UCSD-AML1 (cell line): ENCODE data around the gene OR2T3.
"Not testable (repeated sequence)": the region's sequence is repeated elsewhere in the genome, so short reads cannot be mapped to it uniquely, and the experiment has no call there.

Experiments
- DNase-seq: peaks from one replicate; lab custom pipeline; 2025; ENCODE audit not compliant: unreplicated experiment; lab: John Stamatoyannopoulos, UW

OR2T3 gene

DNA sequence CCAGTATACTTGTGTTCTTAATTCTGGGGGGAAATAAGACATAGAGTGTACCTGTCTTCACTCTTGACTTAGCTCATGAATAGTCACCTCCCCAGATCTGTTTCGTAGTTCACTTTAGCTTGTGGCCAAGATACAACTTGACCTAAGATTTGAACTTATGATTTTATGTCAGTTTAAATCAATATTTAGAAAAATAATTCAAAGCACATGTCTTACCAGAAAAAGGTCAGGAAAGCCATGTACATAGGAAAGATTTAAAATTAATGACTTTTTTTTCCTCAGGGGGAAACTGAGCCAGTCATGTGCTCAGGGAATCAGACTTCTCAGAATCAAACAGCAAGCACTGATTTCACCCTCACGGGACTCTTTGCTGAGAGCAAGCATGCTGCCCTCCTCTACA, at the start of gene OR2T3:
Gene OR2T3, plus strand, starts transcription at position 301 of the 400 bp plus-strand sequence. Its CDS starts 0 bp downstream, at position 301.
- DNase-seq = not testable (repeated sequence)

GRCh38 chr1:248427526-248428191, 45.5 kb upstream of the OR2T3 start:
- DNase-seq = not testable (repeated sequence)

GRCh38 chr1:248428192-248428533, 45.0 kb upstream of the OR2T3 start:
- DNase-seq = not testable (repeated sequence)

GRCh38 chr1:248431683-248432082, 41.5 kb upstream of the OR2T3 start:
- DNase-seq = not testable (repeated sequence)

DNA sequence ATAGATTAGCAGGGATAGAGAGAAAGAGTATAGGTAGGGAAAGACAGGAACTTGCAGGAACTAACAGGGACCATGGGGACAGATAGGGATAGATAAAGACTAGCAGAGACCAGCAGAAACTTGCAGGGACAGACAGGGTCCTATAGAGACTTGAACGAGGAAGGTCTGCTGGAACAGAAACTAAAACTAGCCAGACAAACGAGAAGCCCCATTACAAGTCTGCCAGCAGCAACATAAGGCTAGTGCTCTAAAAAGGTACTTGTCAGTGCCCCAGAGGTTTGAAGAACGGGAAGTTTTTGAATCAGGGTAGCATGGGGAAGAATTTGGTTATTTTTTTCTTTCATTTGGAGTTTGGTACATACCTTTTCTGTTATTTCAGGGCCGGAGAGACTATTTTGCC, 41.0 kb upstream of the OR2T3 start:
- DNase-seq = not testable (repeated sequence)

DNA sequence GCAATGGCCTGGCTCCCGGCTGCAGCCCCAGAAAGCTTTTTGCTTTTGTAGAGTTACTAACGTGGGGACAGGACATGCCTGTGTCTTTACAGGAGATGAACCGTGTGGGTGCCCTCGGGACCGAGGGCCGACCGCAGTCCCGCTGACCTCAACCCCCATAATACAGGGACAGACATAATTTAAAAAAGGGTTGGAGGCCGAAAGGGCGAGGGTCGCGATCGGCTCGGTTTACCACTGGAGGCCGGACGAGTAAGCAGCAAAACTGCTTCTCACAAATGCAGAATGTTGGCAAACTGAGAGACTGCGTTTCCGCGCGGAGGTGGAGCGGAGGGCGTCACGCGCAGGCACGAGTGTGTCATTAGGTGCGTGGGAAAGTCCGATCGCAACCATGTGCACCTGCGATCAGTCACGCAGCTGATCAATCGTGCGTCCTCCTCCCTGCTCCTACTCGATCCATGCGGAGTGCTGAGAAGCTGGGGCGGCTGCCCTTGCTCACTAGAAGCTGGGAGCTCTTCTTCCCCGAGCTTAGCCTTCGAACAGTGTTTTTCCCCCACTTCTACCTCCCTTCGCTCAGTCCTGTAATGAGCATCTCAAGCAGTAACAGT, 39.2 kb upstream of the OR2T3 start:
- not testable (repeated sequence) for DNase-seq

DNA sequence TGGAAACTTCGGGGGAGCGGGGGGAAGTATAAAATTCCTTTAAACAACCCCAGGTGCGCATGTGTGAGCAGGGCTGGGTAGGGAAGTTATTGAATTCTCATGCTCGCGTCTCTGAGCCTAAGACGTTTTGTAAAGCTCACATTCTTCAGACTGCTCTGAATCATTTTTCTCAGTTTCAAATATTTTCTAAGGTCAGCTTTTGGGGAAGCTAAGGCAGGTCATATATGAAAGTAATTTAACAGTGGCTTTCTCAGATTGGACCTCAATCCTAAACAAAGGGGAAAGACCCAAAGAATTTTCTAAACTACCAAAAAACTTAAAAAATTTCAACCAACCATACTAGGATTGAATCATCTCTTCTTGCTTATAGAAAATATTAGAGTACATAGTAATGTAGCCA, 38.2 kb upstream of the OR2T3 start:
- not testable (repeated sequence) for DNase-seq

DNA sequence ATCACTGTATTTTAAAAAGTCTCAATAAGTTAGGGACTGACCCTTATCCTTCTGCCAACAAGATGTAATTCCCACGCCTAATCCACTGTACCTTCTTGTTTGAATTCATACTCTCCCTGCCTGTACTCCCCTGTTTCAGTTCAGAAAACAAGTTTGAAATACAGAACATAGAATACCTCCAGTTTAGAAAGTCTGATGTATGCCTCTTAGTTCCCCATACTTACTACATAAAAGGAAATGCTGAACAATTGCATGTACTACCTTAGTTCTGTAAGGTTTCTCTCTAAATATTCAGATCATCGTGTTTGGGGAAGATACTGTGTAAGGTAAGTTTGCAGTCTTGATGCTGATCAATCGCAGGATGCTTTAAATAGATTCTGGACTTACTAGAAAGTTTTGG, 36.8 kb upstream of the OR2T3 start:
- DNase-seq = not testable (repeated sequence)

DNA sequence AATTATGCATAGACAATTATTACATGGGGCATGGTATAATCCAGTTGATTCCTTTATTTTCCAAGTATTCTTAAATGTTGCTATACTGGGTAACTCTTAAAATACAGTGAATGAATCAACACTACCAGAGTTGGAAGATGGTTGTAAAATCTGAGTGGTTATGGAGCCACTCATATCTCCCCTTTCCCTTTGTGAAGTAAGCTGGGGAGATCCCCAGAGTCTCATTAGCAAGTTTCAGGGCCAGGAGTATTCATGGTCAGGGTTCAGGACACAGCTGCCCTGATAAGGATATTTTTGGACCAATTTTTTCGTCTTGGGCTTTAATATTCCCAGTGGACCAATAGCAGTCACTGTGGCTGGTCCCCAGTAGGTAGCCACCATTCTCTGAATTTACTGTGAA, 34.5 kb upstream of the OR2T3 start:
- DNase-seq = not testable (repeated sequence)

DNA sequence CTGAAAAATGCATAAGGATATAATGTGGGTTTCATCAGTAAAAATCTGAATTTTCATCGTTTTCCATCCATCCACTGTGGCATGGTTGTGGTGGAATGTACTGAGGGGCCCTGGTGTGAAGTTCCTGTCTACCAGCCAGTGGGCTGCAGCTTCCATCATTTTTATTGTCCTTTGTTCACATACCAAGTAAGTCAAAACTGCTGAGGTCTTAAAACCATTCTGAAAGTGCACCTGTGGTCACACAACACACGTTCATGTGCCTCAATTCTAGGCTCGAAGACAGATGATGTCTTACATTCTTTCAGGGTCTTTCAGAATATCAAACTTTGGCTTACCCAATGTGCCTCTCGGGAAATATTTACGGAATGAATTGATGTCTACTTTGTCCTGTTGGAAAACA, 33.9 kb upstream of the OR2T3 start:
- not testable (repeated sequence) for DNase-seq

DNA sequence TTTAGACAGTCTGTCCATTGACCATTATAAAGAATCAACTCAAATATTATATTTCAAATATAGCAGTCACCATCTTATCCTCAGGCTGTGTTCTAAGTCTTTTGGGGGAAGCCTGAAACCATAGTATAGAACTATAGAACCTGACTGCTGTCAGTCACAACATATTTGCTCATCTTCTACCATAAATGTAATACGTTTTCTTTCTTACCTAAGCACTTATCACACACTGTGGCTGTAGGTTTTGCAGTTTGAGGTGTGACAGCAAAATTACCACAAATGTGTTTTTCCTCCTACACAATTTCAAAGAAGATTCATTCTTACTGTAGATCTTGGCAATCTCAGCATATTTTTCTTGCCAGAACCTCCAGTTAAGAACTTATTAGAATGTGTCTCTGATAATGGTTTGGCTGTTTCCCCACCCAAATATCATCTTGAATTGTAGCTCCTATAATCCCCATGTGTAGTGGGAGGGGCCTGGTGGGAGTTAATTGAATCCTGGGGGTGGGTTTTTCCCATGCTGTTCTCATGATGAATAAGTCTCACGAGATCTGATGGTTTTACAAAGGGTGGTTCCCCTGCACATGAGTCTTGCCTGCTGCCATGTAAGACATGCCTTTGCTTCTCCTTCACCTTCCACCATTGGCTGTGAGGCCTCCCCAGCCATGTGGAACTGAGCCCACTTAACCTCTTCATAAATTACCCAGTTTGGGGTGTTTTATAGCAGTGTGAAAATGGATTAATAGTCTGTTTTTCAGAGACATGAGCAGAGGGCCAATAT, 30.5 kb upstream of the OR2T3 start:
- not testable (repeated sequence) for DNase-seq

- not testable (repeated sequence) for DNase-seq
These were observed 28.5 kb upstream of the OR2T3 start for GRCh38 chr1:248444603-248445002.

GRCh38 chr1:248445399-248445798, 27.8 kb upstream of the OR2T3 start, which contains the start of gene OR2T2:
Gene OR2T2, plus strand, starts transcription at chr1:248445637. Its CDS starts 7,161 bp downstream, at chr1:248452798.
- DNase-seq = not testable (repeated sequence)

DNA sequence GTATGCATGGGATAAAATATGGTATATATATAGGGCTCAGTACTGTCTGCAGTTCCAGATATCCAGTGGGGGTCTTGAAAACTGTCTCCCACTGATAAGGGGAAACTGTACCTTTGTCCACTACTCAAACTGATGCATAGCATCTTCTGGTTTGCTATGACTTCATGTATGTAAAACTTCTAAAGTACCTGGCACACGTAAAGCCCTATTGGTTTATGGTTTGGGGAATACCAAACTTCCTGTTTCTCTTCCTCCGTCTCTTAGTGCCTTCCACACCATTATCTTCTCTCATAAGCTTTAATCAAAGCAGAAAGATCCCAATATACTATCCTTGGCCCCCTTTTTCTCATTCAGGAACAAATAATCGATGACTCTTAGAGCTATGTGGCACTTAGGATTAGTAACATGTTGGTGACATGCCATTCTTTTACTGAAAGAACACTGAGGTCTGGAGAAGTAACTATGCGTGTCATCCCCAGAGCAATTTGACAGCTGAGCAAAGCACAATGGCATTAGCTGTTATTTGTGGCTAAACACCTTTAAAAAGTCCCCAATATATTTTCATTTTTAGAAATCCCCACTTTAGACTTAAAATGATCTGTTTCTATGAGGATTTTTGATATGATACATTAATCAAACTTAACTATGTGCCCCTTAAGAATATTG, 24.6 kb upstream of the OR2T3 start:
- not testable (repeated sequence) for DNase-seq

DNA sequence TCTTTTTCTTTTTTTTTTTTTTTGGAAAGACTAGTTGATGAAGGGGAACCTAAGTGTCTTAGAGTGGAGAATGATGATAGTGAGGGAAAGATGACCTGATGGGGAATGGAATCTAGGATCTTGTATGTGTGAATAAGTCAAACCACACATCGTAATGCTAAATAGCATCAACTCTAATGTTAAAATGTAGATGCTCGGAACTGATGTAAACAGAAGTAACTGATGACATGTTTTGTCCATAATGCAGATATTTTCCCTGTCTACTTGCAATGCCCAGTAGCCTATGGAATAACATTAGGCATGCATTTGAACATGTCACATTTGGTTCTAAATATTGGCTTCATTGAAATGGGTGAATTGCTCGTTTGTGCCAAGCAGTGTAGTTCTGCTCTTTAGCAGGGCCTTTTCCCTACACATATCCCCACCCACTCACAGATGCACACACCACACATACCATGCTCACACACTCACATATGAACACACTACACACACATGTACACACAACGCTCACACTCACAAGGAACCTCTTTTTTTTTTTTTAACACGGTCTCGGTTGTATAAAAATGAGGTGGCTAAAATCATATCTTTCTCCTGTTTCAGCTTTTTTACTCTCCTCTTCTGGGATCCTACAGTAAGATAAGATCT, 23.2 kb upstream of the OR2T3 start:
- DNase-seq = not testable (repeated sequence)

GRCh38 chr1:248450466-248451145, 22.5 kb upstream of the OR2T3 start:
- not testable (repeated sequence) for DNase-seq

DNA sequence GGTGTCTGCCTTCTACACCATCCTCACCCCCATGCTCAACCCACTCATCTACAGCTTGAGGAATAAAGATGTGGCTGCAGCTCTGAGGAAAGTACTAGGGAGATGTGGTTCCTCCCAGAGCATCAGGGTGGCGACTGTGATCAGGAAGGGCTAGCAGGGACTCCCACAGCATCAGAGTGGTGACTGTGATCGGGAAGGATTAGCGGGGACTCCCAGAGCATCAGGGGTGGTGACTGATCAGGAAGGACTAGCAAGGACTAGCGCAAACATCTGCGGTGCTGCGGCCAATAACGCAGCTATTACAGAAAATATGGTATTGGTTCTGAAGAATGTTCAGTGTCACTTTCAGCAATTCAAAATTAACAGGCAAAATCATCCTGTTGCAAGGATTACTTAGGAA, 19.5 kb upstream of the OR2T3 start:
- not testable (repeated sequence) for DNase-seq

DNA sequence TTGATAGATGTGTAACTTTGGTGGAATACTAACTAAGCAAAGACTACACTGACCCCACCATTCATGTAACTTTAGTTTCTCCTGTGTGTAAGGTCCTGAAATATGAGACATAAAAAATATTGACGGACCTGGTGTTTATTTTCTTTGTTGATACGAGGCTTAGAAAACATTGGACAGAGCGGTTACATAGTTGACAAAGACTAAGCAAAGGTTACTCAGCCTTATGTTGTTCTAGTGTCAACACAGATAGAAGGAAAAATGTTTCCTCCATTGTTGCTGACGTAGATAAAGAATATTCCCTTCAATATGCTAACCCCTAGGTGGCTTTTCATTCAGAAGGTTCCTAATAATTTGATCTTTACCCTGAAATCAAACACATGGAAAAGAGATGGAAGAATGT, 18.1 kb upstream of the OR2T3 start:
- not testable (repeated sequence) for DNase-seq

- not testable (repeated sequence) for DNase-seq
These were observed 16.5 kb upstream of the OR2T3 start for GRCh38 chr1:248456635-248457034.

GRCh38 chr1:248459117-248459516, 14.0 kb upstream of the OR2T3 start:
- not testable (repeated sequence) for DNase-seq
